Astrocyte (in vitro differentiated cells and primary cell): ENCODE measurements around the gene ASGR1.

Source experiments
- EZH2 ChIP-seq: IDR thresholded peaks from 2 replicates; pipeline ENCODE4 v1.6.1; 2012; ENCODE audit warnings: mild to moderate bottlenecking, low read length, inconsistent platforms; ENCODE audit not compliant: insufficient read depth
- TF ChIP-seq, protein P1 (sequence below): IDR thresholded peaks from 2 replicates; pipeline ENCODE4 v1.5.1; 2011; ENCODE audit warnings: low read depth, mild to moderate bottlenecking, inconsistent platforms, low read length, moderate library complexity; ENCODE audit not compliant: insufficient read depth

DNA sequence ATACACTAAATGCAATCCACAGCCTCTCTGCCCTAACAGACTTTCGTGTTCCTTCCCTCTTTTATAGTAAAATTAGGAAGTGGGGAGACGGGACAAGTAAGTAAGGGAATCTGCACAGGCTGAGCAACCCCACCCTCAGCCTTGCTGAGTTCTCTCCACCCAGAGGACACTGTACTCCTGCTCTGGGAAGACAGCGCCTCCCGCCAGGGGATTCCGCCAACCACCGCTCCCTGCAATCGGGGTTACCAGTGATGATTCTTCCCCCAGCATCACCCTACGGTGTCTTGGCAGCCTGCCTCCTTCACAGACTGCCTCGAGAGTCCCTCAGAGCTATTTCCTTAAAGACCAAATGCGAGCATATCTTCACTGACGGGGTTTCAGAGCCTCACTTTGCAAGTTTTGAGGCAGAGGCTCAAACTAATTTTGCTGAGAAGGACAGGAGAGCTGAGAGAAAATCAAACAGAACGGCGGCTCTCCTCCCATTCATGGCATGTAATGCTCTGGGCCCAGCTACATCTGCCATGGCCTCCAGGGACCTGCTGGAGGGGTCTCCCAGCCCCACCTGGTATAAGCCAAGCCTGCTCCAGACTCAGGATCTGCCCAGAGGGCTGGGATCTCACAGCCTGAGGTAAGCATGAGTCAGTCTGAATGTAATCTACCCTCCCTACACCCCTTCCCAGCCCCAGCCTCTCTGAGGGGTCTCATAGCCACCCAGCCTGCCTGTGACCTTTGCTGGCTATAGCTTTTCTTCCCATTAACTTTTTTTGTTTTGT, 41.8 kb downstream of the ASGR1 start:
- no peak for TF ChIP-seq EZH2
- TF ChIP-seq, protein P1, sequence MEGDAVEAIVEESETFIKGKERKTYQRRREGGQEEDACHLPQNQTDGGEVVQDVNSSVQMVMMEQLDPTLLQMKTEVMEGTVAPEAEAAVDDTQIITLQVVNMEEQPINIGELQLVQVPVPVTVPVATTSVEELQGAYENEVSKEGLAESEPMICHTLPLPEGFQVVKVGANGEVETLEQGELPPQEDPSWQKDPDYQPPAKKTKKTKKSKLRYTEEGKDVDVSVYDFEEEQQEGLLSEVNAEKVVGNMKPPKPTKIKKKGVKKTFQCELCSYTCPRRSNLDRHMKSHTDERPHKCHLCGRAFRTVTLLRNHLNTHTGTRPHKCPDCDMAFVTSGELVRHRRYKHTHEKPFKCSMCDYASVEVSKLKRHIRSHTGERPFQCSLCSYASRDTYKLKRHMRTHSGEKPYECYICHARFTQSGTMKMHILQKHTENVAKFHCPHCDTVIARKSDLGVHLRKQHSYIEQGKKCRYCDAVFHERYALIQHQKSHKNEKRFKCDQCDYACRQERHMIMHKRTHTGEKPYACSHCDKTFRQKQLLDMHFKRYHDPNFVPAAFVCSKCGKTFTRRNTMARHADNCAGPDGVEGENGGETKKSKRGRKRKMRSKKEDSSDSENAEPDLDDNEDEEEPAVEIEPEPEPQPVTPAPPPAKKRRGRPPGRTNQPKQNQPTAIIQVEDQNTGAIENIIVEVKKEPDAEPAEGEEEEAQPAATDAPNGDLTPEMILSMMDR: no peak
